Measurements from ENCODE around the gene EFHD1.
A peak's percentile ranks its signal among the peaks of the same experiment; 100 is the strongest.

EFHD1 gene

DNA sequence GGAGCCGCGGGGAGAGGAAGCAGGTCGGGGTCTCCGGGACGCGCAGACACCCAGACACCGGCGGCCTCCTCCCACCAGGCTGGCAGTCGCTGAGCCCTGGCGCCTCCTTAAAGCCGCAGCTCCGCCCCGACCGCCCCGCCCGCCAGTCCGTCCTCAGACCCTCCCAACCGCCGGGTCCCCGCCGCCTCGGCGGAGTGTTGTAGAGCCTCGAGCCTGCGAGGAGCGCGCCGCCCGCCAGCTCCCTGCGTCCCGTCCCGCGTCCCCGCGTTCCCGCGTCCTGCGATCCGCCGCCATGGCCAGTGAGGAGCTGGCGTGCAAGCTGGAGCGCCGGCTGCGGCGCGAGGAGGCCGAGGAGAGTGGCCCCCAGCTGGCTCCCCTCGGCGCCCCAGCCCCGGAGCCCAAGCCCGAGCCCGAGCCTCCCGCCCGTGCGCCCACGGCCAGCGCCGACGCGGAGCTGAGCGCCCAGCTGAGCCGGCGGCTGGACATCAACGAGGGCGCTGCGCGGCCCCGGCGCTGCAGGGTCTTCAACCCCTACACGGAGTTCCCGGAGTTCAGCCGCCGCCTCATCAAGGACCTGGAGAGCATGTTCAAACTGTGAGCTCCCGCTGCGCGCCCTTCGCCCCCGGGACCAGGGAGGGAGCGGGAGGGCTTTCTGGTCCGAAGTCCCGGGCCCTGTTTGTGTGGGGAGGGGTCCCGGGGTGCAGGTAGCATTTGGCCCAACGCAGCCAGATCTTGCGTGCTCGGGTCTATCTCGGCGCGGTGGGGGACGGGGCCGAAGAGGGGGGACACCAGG is at the start of gene EFHD1:
EFHD1 (plus strand) TSS at position 192 of the 793 bp plus-strand sequence; CDS start at position 293, 101 bp downstream.
- H3K9me3 Mint-ChIP-seq: no peaks in the 10 kb centered on the region
- H3K4me3 Mint-ChIP-seq: peak within 1 kb of the TSS; percentile 41
- H3K4me1 Mint-ChIP-seq: peaks cover 6% of the 10 kb centered on the region
- no peaks in the 10 kb centered on the region for H3K36me3 Mint-ChIP-seq
- DNase-seq (ENCODE audit: low spot score in 2 of 2) (peak; percentile 18 to 71), ATAC-seq (peak; percentile 89)
- H3K27ac Mint-ChIP-seq: no peak within 1 kb of the TSS

DNA sequence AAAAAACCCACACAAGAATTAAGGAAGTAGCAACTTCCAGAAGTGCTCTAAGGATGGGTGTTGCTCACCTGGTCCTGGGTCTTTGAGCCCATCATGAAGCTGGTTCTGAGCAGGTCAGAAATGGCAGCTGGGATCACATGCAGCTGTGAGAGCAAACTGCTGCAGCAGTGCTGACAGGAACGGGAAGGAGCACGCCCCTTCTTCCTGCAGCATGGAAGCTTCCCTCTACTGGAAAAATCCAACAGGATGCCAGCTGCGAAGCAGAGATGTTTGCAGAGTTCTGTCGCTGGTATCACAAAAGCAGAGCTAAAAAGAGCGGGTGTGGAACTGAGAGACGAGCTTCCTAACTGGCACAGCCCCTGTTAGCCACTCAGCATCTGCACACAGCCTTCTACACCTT is 49.2 kb upstream of the EFHD1 start:
- peaks cover 30% of the 10 kb centered on the region for H3K36me3 Mint-ChIP-seq

DNA sequence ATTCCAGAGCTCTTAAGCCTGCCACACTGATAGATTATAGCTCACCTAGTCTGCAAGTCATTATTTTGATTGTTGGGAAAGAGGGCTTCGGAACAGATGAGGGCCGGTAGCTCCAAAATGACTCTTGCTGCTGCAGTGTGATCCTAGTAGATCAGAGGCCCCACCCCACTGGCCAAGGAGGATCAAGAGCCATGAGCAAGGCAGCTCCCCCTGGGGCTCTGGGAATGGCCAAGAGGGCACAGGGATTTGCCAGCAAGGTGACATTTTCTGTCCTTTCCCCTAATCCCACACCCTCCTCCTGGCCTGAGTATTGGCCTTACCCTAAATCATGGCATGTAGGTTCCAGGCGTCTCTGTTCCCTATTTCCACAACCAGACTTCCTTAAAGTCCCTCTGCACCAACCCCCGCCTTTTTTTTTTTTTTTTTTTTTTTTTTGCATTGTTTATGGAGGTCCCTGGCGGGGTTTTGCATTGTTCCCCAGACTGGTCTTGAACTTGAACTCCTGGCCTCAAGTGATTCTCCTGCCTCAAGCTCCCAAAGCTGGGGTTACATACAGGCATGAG is 46.4 kb upstream of the EFHD1 start:
- Mint-ChIP-seq H3K4me3 (no peak overlapping the region), H3K4me1 (no peaks in the 10 kb centered on the region), H3K27ac (no peak overlapping the region), H3K9me3 (no peaks in the 10 kb centered on the region), H3K36me3 (peaks cover 12% of the 10 kb centered on the region)
- DNase-seq (ENCODE audit: low spot score in 2 of 2) (no peak), ATAC-seq (no peak)

More for the DNA sequence above, 49.2 kb upstream of the EFHD1 start:
- peaks cover 8% of the 10 kb centered on the region for H3K4me1 Mint-ChIP-seq
- no peak overlapping the region for H3K4me3 Mint-ChIP-seq
- no peak overlapping the region for H3K27ac Mint-ChIP-seq
- no peaks in the 10 kb centered on the region for H3K9me3 Mint-ChIP-seq
- ATAC-seq (no peak), DNase-seq (ENCODE audit: low spot score in 2 of 2) (no peak)

DNA sequence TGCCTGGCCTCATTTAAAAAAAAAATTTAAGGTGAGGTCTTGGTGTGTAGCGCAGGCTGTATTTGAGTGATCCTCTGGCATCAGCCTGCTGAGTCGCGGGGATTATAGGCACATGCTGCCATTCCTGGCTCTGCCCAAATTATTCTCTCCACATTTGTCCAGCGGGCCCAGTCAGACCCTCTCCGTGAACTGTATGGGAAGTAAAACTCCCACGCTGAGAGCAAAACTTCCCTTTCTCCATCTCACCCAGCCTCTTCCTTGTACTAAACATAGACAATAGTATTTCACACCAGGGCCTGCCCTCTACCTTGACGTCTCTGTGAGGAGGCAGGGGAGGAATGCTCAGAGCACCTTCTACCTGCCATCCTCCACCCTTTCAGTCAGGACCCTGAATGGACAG is 45.9 kb upstream of the EFHD1 start:
- peak; percentile 31 for ATAC-seq
- Mint-ChIP-seq H3K27ac (no peak overlapping the region), H3K4me1 (no peaks in the 10 kb centered on the region), H3K36me3 (peaks cover 8% of the 10 kb centered on the region), H3K9me3 (no peaks in the 10 kb centered on the region), H3K4me3 (no peak overlapping the region)
- no peak for DNase-seq (ENCODE audit: low spot score in 2 of 2)

DNA sequence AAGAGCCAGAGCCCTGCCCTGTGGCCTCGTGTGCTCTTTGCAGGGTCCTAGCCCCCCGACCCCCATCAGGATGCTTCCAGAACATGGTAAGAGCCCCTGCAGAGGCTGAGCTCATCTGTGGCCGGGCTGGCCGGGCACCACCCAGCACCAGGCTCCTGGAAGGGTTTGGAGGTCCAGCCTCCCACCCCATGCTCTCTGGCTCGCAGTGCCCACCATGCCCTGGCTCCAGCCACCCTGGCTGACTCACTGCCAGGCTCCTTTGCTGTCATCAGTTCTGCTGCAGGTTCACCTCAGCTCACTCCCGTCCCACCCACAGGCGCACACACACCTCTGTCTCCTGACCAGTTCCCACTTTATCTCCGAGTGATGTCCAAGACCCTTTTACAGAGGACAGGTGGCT is 45.4 kb upstream of the EFHD1 start:
- no peak for DNase-seq (ENCODE audit: low spot score in 2 of 2)
- H3K4me3 Mint-ChIP-seq: no peak overlapping the region
- no peaks in the 10 kb centered on the region for H3K9me3 Mint-ChIP-seq
- peaks cover 3% of the 10 kb centered on the region for H3K4me1 Mint-ChIP-seq
- peaks cover 4% of the 10 kb centered on the region for H3K36me3 Mint-ChIP-seq
- no peak overlapping the region for H3K27ac Mint-ChIP-seq
- ATAC-seq: no peak

GRCh38 chr2:232588680-232589585 is 44.5 kb upstream of the EFHD1 start:
- H3K27ac Mint-ChIP-seq: no peak overlapping the region
- no peaks in the 10 kb centered on the region for H3K9me3 Mint-ChIP-seq
- ATAC-seq: no peak
- peaks cover 6% of the 10 kb centered on the region for H3K4me1 Mint-ChIP-seq
- no peaks in the 10 kb centered on the region for H3K36me3 Mint-ChIP-seq
- DNase-seq (ENCODE audit: low spot score in 2 of 2): no peak
- H3K4me3 Mint-ChIP-seq: no peak overlapping the region

GRCh38 chr2:232592772-232593395 is 40.5 kb upstream of the EFHD1 start:
- Mint-ChIP-seq H3K36me3 (no peaks in the 10 kb centered on the region), H3K4me3 (no peak overlapping the region), H3K4me1 (peaks cover 6% of the 10 kb centered on the region), H3K27ac (peak overlapping the region; percentile 83), H3K9me3 (no peaks in the 10 kb centered on the region)
- no peak for DNase-seq (ENCODE audit: low spot score in 2 of 2)
- ATAC-seq: peak; percentile 63

- Mint-ChIP-seq H3K9me3 (no peaks in the 10 kb centered on the region), H3K4me3 (no peak overlapping the region), H3K27ac (peak overlapping the region; percentile 32), H3K4me1 (peaks cover 6% of the 10 kb centered on the region), H3K36me3 (no peaks in the 10 kb centered on the region)
- ATAC-seq (no peak), DNase-seq (ENCODE audit: low spot score in 2 of 2) (no peak)
Measured at GRCh38 chr2:232593982-232594381, 39.4 kb upstream of the EFHD1 start.

DNA sequence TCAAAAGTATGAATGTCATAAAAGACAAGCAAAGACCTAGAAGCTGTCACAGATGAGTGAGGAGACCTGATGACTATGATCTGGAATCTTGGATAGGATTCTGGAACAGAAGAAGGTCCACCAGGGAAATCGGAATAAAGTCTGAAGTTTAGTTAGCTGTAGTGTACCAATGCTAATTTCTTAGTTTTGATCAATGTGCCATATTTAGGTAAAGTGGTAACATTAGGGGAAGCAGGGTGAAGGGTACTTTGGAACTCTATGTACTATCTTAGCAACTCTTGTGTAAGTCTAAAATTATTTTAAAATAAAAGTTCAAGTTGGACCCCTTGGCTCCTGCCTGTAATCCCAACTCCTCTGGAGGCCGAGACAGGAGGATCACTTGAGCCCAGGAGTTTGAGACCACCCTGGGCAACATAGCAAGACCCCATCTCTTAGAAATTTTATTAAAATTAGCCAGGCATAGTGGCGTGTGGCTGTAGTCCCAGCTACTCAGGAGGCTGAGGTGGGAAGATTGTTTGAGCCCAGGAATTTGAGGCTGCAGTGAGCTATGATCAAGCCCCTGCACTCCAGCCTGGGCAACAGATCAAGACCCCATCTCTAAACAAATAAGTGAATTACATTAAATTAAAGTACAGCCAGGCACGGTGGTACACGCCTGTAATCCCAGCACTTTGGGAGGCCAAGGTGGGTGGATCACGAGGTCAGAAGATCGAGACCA is 35.9 kb upstream of the EFHD1 start:
- H3K4me1 Mint-ChIP-seq: peaks cover 6% of the 10 kb centered on the region
- no peak for ATAC-seq
- H3K4me3 Mint-ChIP-seq: no peak overlapping the region
- H3K27ac Mint-ChIP-seq: no peak overlapping the region
- H3K9me3 Mint-ChIP-seq: no peaks in the 10 kb centered on the region
- H3K36me3 Mint-ChIP-seq: no peaks in the 10 kb centered on the region
- DNase-seq (ENCODE audit: low spot score in 2 of 2): no peak

DNA sequence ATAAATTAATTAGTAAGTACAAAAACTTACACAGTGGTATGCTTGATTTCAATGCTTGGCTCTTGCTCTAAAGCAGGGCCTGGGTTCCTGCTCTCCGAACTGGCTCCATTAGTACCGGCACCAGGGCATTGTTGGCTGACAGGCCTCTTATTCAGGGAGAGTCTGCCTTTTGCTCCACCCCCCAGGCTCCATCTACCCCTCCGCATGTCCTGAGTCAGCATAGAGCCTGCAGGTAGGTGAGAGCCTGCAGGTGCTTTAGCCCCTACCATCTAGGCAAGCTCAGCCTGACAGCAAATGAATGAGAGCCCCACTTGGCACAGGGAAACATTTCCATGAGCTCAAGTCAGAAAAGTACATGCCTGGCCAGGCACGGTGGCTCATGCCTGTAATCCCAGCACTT is 35.1 kb upstream of the EFHD1 start:
- peaks cover 1% of the 10 kb centered on the region for H3K4me1 Mint-ChIP-seq

DNA sequence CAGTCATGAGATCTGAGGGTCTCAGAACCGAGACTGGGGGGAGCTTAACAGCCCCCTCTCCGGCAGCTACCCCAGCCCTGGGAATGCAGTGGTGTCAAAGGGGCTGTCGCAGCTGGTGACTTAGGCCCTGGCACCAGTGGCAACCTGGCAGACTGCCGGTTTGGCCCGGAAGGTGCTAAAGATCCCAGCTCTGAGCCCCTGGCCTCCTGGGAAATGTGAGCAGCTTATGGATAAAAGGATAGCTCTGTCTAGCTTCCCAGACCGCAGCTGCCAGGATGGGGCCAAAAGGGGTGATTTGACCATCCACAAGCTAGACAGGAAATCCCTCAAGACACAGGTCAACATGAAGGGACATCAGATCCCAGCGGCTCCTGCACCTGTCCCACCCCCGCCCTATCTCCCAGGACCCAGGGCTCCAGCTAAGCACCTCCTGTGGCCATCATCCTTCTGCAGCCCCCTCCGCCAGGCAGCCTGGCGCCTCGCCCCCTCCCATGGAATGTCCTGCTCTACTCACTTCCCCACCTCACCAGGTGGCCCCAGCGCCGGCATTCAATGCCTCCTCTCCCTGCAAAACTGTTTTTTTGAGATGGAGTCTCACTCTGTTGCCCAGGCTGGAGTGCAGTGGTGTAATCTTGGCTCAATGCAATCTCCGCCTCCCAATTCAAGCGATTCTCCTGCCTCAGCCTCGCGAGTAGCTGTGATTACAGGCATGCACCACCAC is 33.2 kb upstream of the EFHD1 start:
- DNase-seq (ENCODE audit: low spot score in 2 of 2): no peak
- H3K4me1 Mint-ChIP-seq: no peaks in the 10 kb centered on the region
- no peaks in the 10 kb centered on the region for H3K36me3 Mint-ChIP-seq
- no peak overlapping the region for H3K4me3 Mint-ChIP-seq
- ATAC-seq: no peak
- H3K9me3 Mint-ChIP-seq: no peaks in the 10 kb centered on the region
- H3K27ac Mint-ChIP-seq: no peak overlapping the region

More for the DNA sequence above, 35.1 kb upstream of the EFHD1 start:
- no peaks in the 10 kb centered on the region for H3K36me3 Mint-ChIP-seq
- no peak overlapping the region for H3K4me3 Mint-ChIP-seq
- ATAC-seq (no peak), DNase-seq (ENCODE audit: low spot score in 2 of 2) (no peak)
- H3K27ac Mint-ChIP-seq: no peak overlapping the region
- no peaks in the 10 kb centered on the region for H3K9me3 Mint-ChIP-seq

GRCh38 chr2:232603283-232603682 is 30.1 kb upstream of the EFHD1 start:
- Mint-ChIP-seq H3K27ac (no peak overlapping the region), H3K4me1 (no peaks in the 10 kb centered on the region), H3K36me3 (peaks cover 9% of the 10 kb centered on the region), H3K9me3 (no peaks in the 10 kb centered on the region), H3K4me3 (no peak overlapping the region)
- ATAC-seq (no peak), DNase-seq (ENCODE audit: low spot score in 2 of 2) (no peak)

DNA sequence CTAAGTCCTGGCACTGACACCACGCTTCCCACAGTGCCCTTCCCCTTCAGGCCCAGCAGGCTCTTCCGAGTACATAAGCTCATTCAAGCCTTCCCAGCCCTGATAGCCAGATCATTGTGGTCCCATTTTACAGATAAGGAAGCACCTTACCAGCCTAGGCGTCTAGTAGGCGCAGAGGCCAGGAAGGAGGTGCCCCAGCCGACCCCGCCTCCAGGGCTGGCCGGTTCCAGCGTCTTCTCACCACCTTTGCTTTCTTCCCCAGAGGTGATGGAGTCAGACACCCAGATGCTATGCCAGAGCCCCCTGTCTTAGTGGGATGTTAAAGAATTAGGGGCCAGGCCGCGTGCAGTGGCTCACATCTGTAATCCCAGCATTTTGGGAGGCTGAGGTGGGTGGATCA is 28.9 kb upstream of the EFHD1 start:
- DNase-seq (ENCODE audit: low spot score in 2 of 2): no peak
- H3K4me1 Mint-ChIP-seq: no peaks in the 10 kb centered on the region
- no peak for ATAC-seq
- H3K36me3 Mint-ChIP-seq: peaks cover 9% of the 10 kb centered on the region
- no peaks in the 10 kb centered on the region for H3K9me3 Mint-ChIP-seq
- H3K4me3 Mint-ChIP-seq: no peak overlapping the region
- H3K27ac Mint-ChIP-seq: no peak overlapping the region

GRCh38 chr2:232607011-232607410 is 26.4 kb upstream of the EFHD1 start:
- Mint-ChIP-seq H3K9me3 (no peaks in the 10 kb centered on the region), H3K27ac (no peak overlapping the region), H3K4me1 (no peaks in the 10 kb centered on the region), H3K36me3 (peaks cover 9% of the 10 kb centered on the region), H3K4me3 (no peak overlapping the region)
- no peak for ATAC-seq
- DNase-seq (ENCODE audit: low spot score in 2 of 2): no peak
